Lung (tissue), 12 donors: ENCODE results near the gene LRRK1. TPM values are rescaled to one million over a fixed set of nuclear protein-coding genes. Genes with fewer than 3 reads are reported as not detected.

Experiments
- ATAC-seq: fragments of 200-7000 bp; cut with Tn5 transposase; one replicate; pipeline ENCODE4 v1.9.1; 2020; ENCODE audit warnings: moderate number of reproducible peaks; ENCODE audit not compliant: insufficient read depth, low FRiP score
- DNase-seq, 3 donors: peaks; one replicate each; pipeline ENCODE4 v3.0.0-alpha.2; 2013 to 2017
- H3K27ac ChIP-seq, 2 donors: one replicate each; pipeline ENCODE4 v1.5.1; 2013; ENCODE audit warnings: mild to moderate bottlenecking in 2 of 2, moderate library complexity in 2 of 2, control low read depth in 1 of 2, inconsistent platforms in 1 of 2, low read depth in 1 of 2, low read length in 1 of 2
- H3K27me3 ChIP-seq, 3 donors: one replicate each; pipeline ENCODE4 v1.5.1; 2013; ENCODE audit warnings: low read length in 2 of 3; ENCODE audit not compliant: control insufficient read depth in 3 of 3, insufficient read depth in 3 of 3
- H3K36me3 ChIP-seq, 4 donors: one replicate each; pipeline ENCODE4 v1.5.1; 2013; ENCODE audit warnings: low read length in 4 of 4, mild to moderate bottlenecking in 1 of 4, moderate library complexity in 1 of 4; ENCODE audit not compliant: control insufficient read depth in 4 of 4, insufficient read depth in 4 of 4
- H3K4me1 ChIP-seq, 5 donors: one replicate each; pipeline ENCODE4 v1.5.1; 2013; ENCODE audit warnings: low read length in 5 of 5, mild to moderate bottlenecking in 2 of 5, moderate library complexity in 1 of 5; ENCODE audit not compliant: control insufficient read depth in 5 of 5, insufficient read depth in 5 of 5
- H3K4me3 ChIP-seq: one replicate; pipeline ENCODE4 v1.5.1; 2013; ENCODE audit warnings: mild to moderate bottlenecking, control low read depth, moderate library complexity
- H3K9ac ChIP-seq, 2 donors: one replicate each; pipeline ENCODE4 v1.5.1; 2013; ENCODE audit warnings: low read length in 2 of 2, control low read depth in 1 of 2; ENCODE audit not compliant: insufficient read depth in 1 of 2
- H3K9me3 ChIP-seq, 4 donors: one replicate each; pipeline ENCODE4 v1.5.1; 2013; ENCODE audit warnings: low read length in 3 of 4, mild to moderate bottlenecking in 1 of 4, moderate library complexity in 1 of 4; ENCODE audit not compliant: control insufficient read depth in 4 of 4, insufficient read depth in 3 of 4
- WGBS, 2 donors: extraction: QIAGEN DNeasy Blood & Tissue Kit; methylation state at CpG; one replicate each; pipeline ENCODE4 v1.1.7; 2013; 5-methylcytosine and 5-hydroxymethylcytosine counted together
- polyA plus RNA-seq, 2 donors: library from polyadenylated mRNA; stranded (reverse); fragments of 200-250 nt; gene quantifications; one replicate each; pipeline ENCODE4 v1.2.1, GENCODE V29; 2013
- total RNA-seq, 2 donors: library from RNA; depleted of rRNA in 1 of 2; stranded (reverse); fragments of >200 nt in 1 of 2; gene quantifications; one replicate each; pipeline ENCODE4 v1.2.1, GENCODE V29; 2014 to 2021
- TF ChIP-seq, protein P1 (sequence below): IDR thresholded peaks from 2 replicates; pipeline ENCODE4 v1.5.1; 2012; ENCODE audit warnings: mild to moderate bottlenecking; ENCODE audit errors: control extremely low read depth, extremely low read depth
- donor health status: control.
- donor health status: control.
- donor health status: Bipolar disorder and iron deficiency.
- donor health status: healthy.
- donor health status: DM: yes; HTN: yes; CAD: no.

LRRK1 gene
- total and polyA plus RNA-seq, 4 donors, result 5.7 to 22.9 (median 9.7) TPM

- Histone ChIP-seq H3K4me1 (no peaks in the 10 kb centered on the region), H3K27me3 (peaks cover 0 to 18% (median 16%) of the 10 kb centered on the region in 3 donors), H3K27ac (no peak overlapping the region), H3K4me3 (no peak overlapping the region), H3K9ac (no peak overlapping the region), H3K9me3 (peaks cover 0 to 3% (median 2%) of the 10 kb centered on the region in 4 donors), H3K36me3 (no peaks in the 10 kb centered on the region)
- WGBS, 2 donors, result 61 to 86% methylated on average over 4 of the region's 4 CpGs
- TF ChIP-seq, protein P1, sequence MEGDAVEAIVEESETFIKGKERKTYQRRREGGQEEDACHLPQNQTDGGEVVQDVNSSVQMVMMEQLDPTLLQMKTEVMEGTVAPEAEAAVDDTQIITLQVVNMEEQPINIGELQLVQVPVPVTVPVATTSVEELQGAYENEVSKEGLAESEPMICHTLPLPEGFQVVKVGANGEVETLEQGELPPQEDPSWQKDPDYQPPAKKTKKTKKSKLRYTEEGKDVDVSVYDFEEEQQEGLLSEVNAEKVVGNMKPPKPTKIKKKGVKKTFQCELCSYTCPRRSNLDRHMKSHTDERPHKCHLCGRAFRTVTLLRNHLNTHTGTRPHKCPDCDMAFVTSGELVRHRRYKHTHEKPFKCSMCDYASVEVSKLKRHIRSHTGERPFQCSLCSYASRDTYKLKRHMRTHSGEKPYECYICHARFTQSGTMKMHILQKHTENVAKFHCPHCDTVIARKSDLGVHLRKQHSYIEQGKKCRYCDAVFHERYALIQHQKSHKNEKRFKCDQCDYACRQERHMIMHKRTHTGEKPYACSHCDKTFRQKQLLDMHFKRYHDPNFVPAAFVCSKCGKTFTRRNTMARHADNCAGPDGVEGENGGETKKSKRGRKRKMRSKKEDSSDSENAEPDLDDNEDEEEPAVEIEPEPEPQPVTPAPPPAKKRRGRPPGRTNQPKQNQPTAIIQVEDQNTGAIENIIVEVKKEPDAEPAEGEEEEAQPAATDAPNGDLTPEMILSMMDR, result no peak
- ATAC-seq (no peak), DNase-seq (no peak)
Measured at GRCh38 chr15:100966997-100967396, 47.8 kb downstream of the LRRK1 start.

GRCh38 chr15:100968050-100968966 is 49.2 kb downstream of the LRRK1 start:
- Histone ChIP-seq H3K36me3 (no peaks in the 10 kb centered on the region), H3K27me3 (peaks cover 0 to 29% (median 26%) of the 10 kb centered on the region in 3 donors), H3K4me3 (no peak overlapping the region), H3K4me1 (peaks cover 0 to 4% (median 0%) of the 10 kb centered on the region in 5 donors), H3K27ac (no peak overlapping the region), H3K9ac (no peak overlapping the region), H3K9me3 (peaks cover 0 to 3% (median 2%) of the 10 kb centered on the region in 4 donors)
- ATAC-seq, result no peak
- TF ChIP-seq, protein P1, result no peak
- 71 to 88% methylated on average over 3 of the region's 3 CpGs for WGBS, 2 donors
- DNase-seq, result no peak

GRCh38 chr15:100972975-100973350 is 53.8 kb downstream of the LRRK1 start:
- ATAC-seq, result no peak

More at GRCh38 chr15:100972975-100973350, 53.8 kb downstream of the LRRK1 start:
- TF ChIP-seq, protein P1, result no peak
- Histone ChIP-seq H3K9me3 (peaks cover 0 to 3% (median 2%) of the 10 kb centered on the region in 4 donors), H3K4me1 (peaks cover 0 to 9% (median 4%) of the 10 kb centered on the region in 5 donors), H3K9ac (no peak overlapping the region), H3K27ac (no peak overlapping the region), H3K36me3 (no peaks in the 10 kb centered on the region), H3K27me3 (peaks cover 5 to 66% (median 54%) of the 10 kb centered on the region in 3 donors), H3K4me3 (no peak overlapping the region)
- DNase-seq, result no peak
- 25 to 28% methylated on average over 36 of the region's 36 CpGs for WGBS, 2 donors
